ENCODE data around the gene DTNBP1.

Gene DTNBP1

GRCh38 chr6:15638373-15638772 is 24.5 kb downstream of the DTNBP1 start:
- H3K4me1 ChIP-seq (ENCODE audit: control insufficient read depth, insufficient read depth, low read length) = no peaks in the 10 kb centered on the region
- no peak overlapping the region for H3K4me3 ChIP-seq (ENCODE audit: low read depth, low read length)
- H3K36me3 ChIP-seq (ENCODE audit: control insufficient read depth, insufficient read depth, low read length) = no peaks in the 10 kb centered on the region
- H3K27me3 ChIP-seq (ENCODE audit: control insufficient read depth, insufficient read depth, low read length) = no peaks in the 10 kb centered on the region
- no peak overlapping the region for H3K9ac ChIP-seq (ENCODE audit: low read depth, low read length)
- H3K9me3 ChIP-seq (ENCODE audit: control insufficient read depth, insufficient read depth, low read length) = no peaks in the 10 kb centered on the region

- Histone ChIP-seq H3K4me1 (ENCODE audit: control insufficient read depth, insufficient read depth, low read length) (no peaks in the 10 kb centered on the region), H3K4me3 (ENCODE audit: low read depth, low read length) (no peak overlapping the region), H3K36me3 (ENCODE audit: control insufficient read depth, insufficient read depth, low read length) (no peaks in the 10 kb centered on the region), H3K9ac (ENCODE audit: low read depth, low read length) (no peak overlapping the region), H3K27me3 (ENCODE audit: control insufficient read depth, insufficient read depth, low read length) (no peaks in the 10 kb centered on the region), H3K9me3 (ENCODE audit: control insufficient read depth, insufficient read depth, low read length) (no peaks in the 10 kb centered on the region)
Observed at GRCh38 chr6:15631432-15631831, 31.4 kb downstream of the DTNBP1 start.

GRCh38 chr6:15630202-15630601 is 32.6 kb downstream of the DTNBP1 start:
- H3K4me3 ChIP-seq (ENCODE audit: low read depth, low read length) = no peak overlapping the region
- H3K36me3 ChIP-seq (ENCODE audit: control insufficient read depth, insufficient read depth, low read length) = no peaks in the 10 kb centered on the region
- H3K27me3 ChIP-seq (ENCODE audit: control insufficient read depth, insufficient read depth, low read length) = no peaks in the 10 kb centered on the region
- H3K4me1 ChIP-seq (ENCODE audit: control insufficient read depth, insufficient read depth, low read length) = no peaks in the 10 kb centered on the region
- H3K9ac ChIP-seq (ENCODE audit: low read depth, low read length) = no peak overlapping the region
- H3K9me3 ChIP-seq (ENCODE audit: control insufficient read depth, insufficient read depth, low read length) = no peaks in the 10 kb centered on the region

GRCh38 chr6:15629487-15629886 is 33.3 kb downstream of the DTNBP1 start:
- Histone ChIP-seq H3K27me3 (ENCODE audit: control insufficient read depth, insufficient read depth, low read length) (no peaks in the 10 kb centered on the region), H3K9me3 (ENCODE audit: control insufficient read depth, insufficient read depth, low read length) (no peaks in the 10 kb centered on the region), H3K36me3 (ENCODE audit: control insufficient read depth, insufficient read depth, low read length) (no peaks in the 10 kb centered on the region), H3K9ac (ENCODE audit: low read depth, low read length) (no peak overlapping the region), H3K4me1 (ENCODE audit: control insufficient read depth, insufficient read depth, low read length) (no peaks in the 10 kb centered on the region), H3K4me3 (ENCODE audit: low read depth, low read length) (no peak overlapping the region)

GRCh38 chr6:15628499-15629131 is 34.2 kb downstream of the DTNBP1 start:
- no peak overlapping the region for H3K4me3 ChIP-seq (ENCODE audit: low read depth, low read length)

GRCh38 chr6:15627821-15628220 is 35.0 kb downstream of the DTNBP1 start:
- no peaks in the 10 kb centered on the region for H3K27me3 ChIP-seq (ENCODE audit: control insufficient read depth, insufficient read depth, low read length)
- H3K36me3 ChIP-seq (ENCODE audit: control insufficient read depth, insufficient read depth, low read length) = no peaks in the 10 kb centered on the region
- H3K4me3 ChIP-seq (ENCODE audit: low read depth, low read length) = no peak overlapping the region
- H3K9ac ChIP-seq (ENCODE audit: low read depth, low read length) = no peak overlapping the region
- H3K9me3 ChIP-seq (ENCODE audit: control insufficient read depth, insufficient read depth, low read length) = no peaks in the 10 kb centered on the region
- H3K4me1 ChIP-seq (ENCODE audit: control insufficient read depth, insufficient read depth, low read length) = no peaks in the 10 kb centered on the region

More at GRCh38 chr6:15628499-15629131, 34.2 kb downstream of the DTNBP1 start:
- Histone ChIP-seq H3K27me3 (ENCODE audit: control insufficient read depth, insufficient read depth, low read length) (no peaks in the 10 kb centered on the region), H3K9me3 (ENCODE audit: control insufficient read depth, insufficient read depth, low read length) (no peaks in the 10 kb centered on the region), H3K36me3 (ENCODE audit: control insufficient read depth, insufficient read depth, low read length) (no peaks in the 10 kb centered on the region), H3K4me1 (ENCODE audit: control insufficient read depth, insufficient read depth, low read length) (no peaks in the 10 kb centered on the region), H3K9ac (ENCODE audit: low read depth, low read length) (no peak overlapping the region)

- Histone ChIP-seq H3K9ac (ENCODE audit: low read depth, low read length) (no peak overlapping the region), H3K4me1 (ENCODE audit: control insufficient read depth, insufficient read depth, low read length) (no peaks in the 10 kb centered on the region), H3K27me3 (ENCODE audit: control insufficient read depth, insufficient read depth, low read length) (no peaks in the 10 kb centered on the region), H3K4me3 (ENCODE audit: low read depth, low read length) (no peak overlapping the region), H3K9me3 (ENCODE audit: control insufficient read depth, insufficient read depth, low read length) (no peaks in the 10 kb centered on the region), H3K36me3 (ENCODE audit: control insufficient read depth, insufficient read depth, low read length) (no peaks in the 10 kb centered on the region)
Observed at GRCh38 chr6:15626878-15627674, 35.8 kb downstream of the DTNBP1 start.

GRCh38 chr6:15626160-15626559 is 36.7 kb downstream of the DTNBP1 start:
- no peaks in the 10 kb centered on the region for H3K27me3 ChIP-seq (ENCODE audit: control insufficient read depth, insufficient read depth, low read length)
- H3K4me1 ChIP-seq (ENCODE audit: control insufficient read depth, insufficient read depth, low read length) = peaks cover 3% of the 10 kb centered on the region
- no peaks in the 10 kb centered on the region for H3K9me3 ChIP-seq (ENCODE audit: control insufficient read depth, insufficient read depth, low read length)
- no peak overlapping the region for H3K4me3 ChIP-seq (ENCODE audit: low read depth, low read length)
- H3K9ac ChIP-seq (ENCODE audit: low read depth, low read length) = no peak overlapping the region
- H3K36me3 ChIP-seq (ENCODE audit: control insufficient read depth, insufficient read depth, low read length) = no peaks in the 10 kb centered on the region

- Histone ChIP-seq H3K4me1 (ENCODE audit: control insufficient read depth, insufficient read depth, low read length) (peaks cover 3% of the 10 kb centered on the region), H3K4me3 (ENCODE audit: low read depth, low read length) (no peak overlapping the region)
Observed at GRCh38 chr6:15623276-15624116, 39.3 kb downstream of the DTNBP1 start.

GRCh38 chr6:15622045-15622740 is 40.6 kb downstream of the DTNBP1 start:
- no peak overlapping the region for H3K4me3 ChIP-seq (ENCODE audit: low read depth, low read length)
- H3K9ac ChIP-seq (ENCODE audit: low read depth, low read length) = no peak overlapping the region
- no peaks in the 10 kb centered on the region for H3K27me3 ChIP-seq (ENCODE audit: control insufficient read depth, insufficient read depth, low read length)
- no peaks in the 10 kb centered on the region for H3K36me3 ChIP-seq (ENCODE audit: control insufficient read depth, insufficient read depth, low read length)
- H3K4me1 ChIP-seq (ENCODE audit: control insufficient read depth, insufficient read depth, low read length) = peaks cover 3% of the 10 kb centered on the region
- H3K9me3 ChIP-seq (ENCODE audit: control insufficient read depth, insufficient read depth, low read length) = no peaks in the 10 kb centered on the region

More at GRCh38 chr6:15623276-15624116, 39.3 kb downstream of the DTNBP1 start:
- Histone ChIP-seq H3K36me3 (ENCODE audit: control insufficient read depth, insufficient read depth, low read length) (no peaks in the 10 kb centered on the region), H3K27me3 (ENCODE audit: control insufficient read depth, insufficient read depth, low read length) (no peaks in the 10 kb centered on the region), H3K9me3 (ENCODE audit: control insufficient read depth, insufficient read depth, low read length) (no peaks in the 10 kb centered on the region), H3K9ac (ENCODE audit: low read depth, low read length) (no peak overlapping the region)
